Measurements from ENCODE around the gene TMEM132C. TPM values are rescaled to one million over a fixed set of nuclear protein-coding genes. Genes with fewer than 3 reads are reported as not detected.

TMEM132C gene
- total RNA-seq, 2 donors from 2014 or later = 0.56 TPM; not detected in 1

- Histone ChIP-seq H3K27me3 (replicated peaks; ENCODE audit: insufficient read depth) (no peaks in the 10 kb centered on the region), H3K4me1 (ENCODE audit: control insufficient read depth in 1 of 2, low read depth in 2 of 2) (no peaks in the 10 kb centered on the region), H3K36me3 (no peaks in the 10 kb centered on the region), H3K27ac (no peak overlapping the region), H3K9me3 (no peaks in the 10 kb centered on the region), H3K4me3 (no peak overlapping the region)
- DNase-seq (ENCODE audit: low spot score) (no peak), ATAC-seq (ENCODE audit: insufficient number of reproducible peaks, low FRiP score, low read depth) (no peak)
- no peak for TF ChIP-seq CTCF (IDR thresholded peaks at IDR 0.05)
These were observed 356.8 kb downstream of the TMEM132C start for GRCh38 chr12:128623748-128624147.

GRCh38 chr12:128626808-128627320 lies 359.9 kb downstream of the TMEM132C start:
- TF ChIP-seq CTCF (IDR thresholded peaks at IDR 0.05) = no peak
- Histone ChIP-seq H3K9me3 (no peaks in the 10 kb centered on the region), H3K27me3 (replicated peaks; ENCODE audit: insufficient read depth) (no peaks in the 10 kb centered on the region), H3K4me3 (no peak overlapping the region), H3K36me3 (no peaks in the 10 kb centered on the region), H3K4me1 (ENCODE audit: control insufficient read depth in 1 of 2, low read depth in 2 of 2) (no peaks in the 10 kb centered on the region), H3K27ac (no peak overlapping the region)
- DNase-seq (ENCODE audit: low spot score) (no peak), ATAC-seq (ENCODE audit: insufficient number of reproducible peaks, low FRiP score, low read depth) (no peak)

- ATAC-seq (ENCODE audit: insufficient number of reproducible peaks, low FRiP score, low read depth) = no peak
- Histone ChIP-seq H3K9me3 (no peaks in the 10 kb centered on the region), H3K36me3 (no peaks in the 10 kb centered on the region), H3K4me1 (ENCODE audit: control insufficient read depth in 1 of 2, low read depth in 2 of 2) (no peaks in the 10 kb centered on the region), H3K27ac (no peak overlapping the region), H3K4me3 (no peak overlapping the region), H3K27me3 (replicated peaks; ENCODE audit: insufficient read depth) (no peaks in the 10 kb centered on the region)
- no peak for TF ChIP-seq CTCF (IDR thresholded peaks at IDR 0.05)
- DNase-seq (ENCODE audit: low spot score) = no peak
These were observed 360.7 kb downstream of the TMEM132C start for GRCh38 chr12:128627659-128628058.

GRCh38 chr12:128629979-128630378 lies 363.0 kb downstream of the TMEM132C start:
- Histone ChIP-seq H3K4me1 (ENCODE audit: control insufficient read depth in 1 of 2, low read depth in 2 of 2) (no peaks in the 10 kb centered on the region), H3K36me3 (no peaks in the 10 kb centered on the region), H3K9me3 (no peaks in the 10 kb centered on the region), H3K4me3 (no peak overlapping the region), H3K27me3 (replicated peaks; ENCODE audit: insufficient read depth) (no peaks in the 10 kb centered on the region), H3K27ac (no peak overlapping the region)
- TF ChIP-seq CTCF (IDR thresholded peaks at IDR 0.05) = no peak
- no peak for ATAC-seq (ENCODE audit: insufficient number of reproducible peaks, low FRiP score, low read depth)
- no peak for DNase-seq (ENCODE audit: low spot score)

GRCh38 chr12:128637642-128638606 lies 371.0 kb downstream of the TMEM132C start:
- H3K9me3 ChIP-seq = no peaks in the 10 kb centered on the region
- no peak overlapping the region for H3K27ac ChIP-seq
- no peak overlapping the region for H3K4me3 ChIP-seq
- no peaks in the 10 kb centered on the region for H3K27me3 ChIP-seq (replicated peaks; ENCODE audit: insufficient read depth)
- no peaks in the 10 kb centered on the region for H3K4me1 ChIP-seq (ENCODE audit: control insufficient read depth in 1 of 2, low read depth in 2 of 2)
- H3K36me3 ChIP-seq = no peaks in the 10 kb centered on the region
- DNase-seq (ENCODE audit: low spot score) = no peak
- ATAC-seq (ENCODE audit: insufficient number of reproducible peaks, low FRiP score, low read depth) = no peak
- TF ChIP-seq CTCF (IDR thresholded peaks at IDR 0.05) = no peak
